Caco-2 (cell line): ENCODE measurements around the gene GOLGA8J. TPM values are rescaled to one million over a fixed set of nuclear protein-coding genes. Genes with fewer than 3 reads are reported as not detected.
"Not testable (repeated sequence)": the region's sequence is repeated elsewhere in the genome, so short reads cannot be mapped to it uniquely, and the experiment has no call there.

Source experiments
- Bru-seq: library from RNA; stranded (reverse); fragments of 400-500 nt; gene quantifications from one replicate; lab custom pipeline; 2021; lab: Mats Ljungman, UMichigan
- BruChase-seq, 2 experiments: library from RNA; stranded (reverse); fragments of 400-500 nt; gene quantifications; one replicate each; lab custom pipeline; 2021; lab: Mats Ljungman, UMichigan
- BruUV-seq: library from RNA; stranded (reverse); fragments of 400-500 nt; replicated peaks from 2 replicates; lab custom pipeline; 2021; lab: Mats Ljungman, UMichigan
- CTCF ChIA-PET: fragments of 300-600 bp; sonication (Branson Sonifier 250); formaldehyde crosslinking; loops from one replicate; lab custom pipeline; 2022; ENCODE audit warnings: antibody characterized with exemption; lab: Charles Lee
- POLR2A ChIA-PET: fragments of 300-600 bp; sonication (Branson Sonifier 250); formaldehyde crosslinking; loops from one replicate; lab custom pipeline; 2022; ENCODE audit warnings: antibody characterized with exemption; lab: Charles Lee
- DNase-seq, 2 experiments: peaks; one replicate each; pipeline versions ENCODE4 v3.0.0 to v3.0.0-alpha.2; 2020 to 2022
- H3K27me3 ChIP-seq: replicated peaks from 2 replicates; pipeline ENCODE4 v1.6.0; 2011; ENCODE audit warnings: low read length; ENCODE audit not compliant: control insufficient read depth, insufficient read depth
- H3K36me3 ChIP-seq: 2 replicates; pipeline ENCODE4 v1.5.1; 2011; ENCODE audit warnings: low read length; ENCODE audit not compliant: control insufficient read depth, insufficient read depth
- H3K4me1 ChIP-seq: fragments of 250-450 bp; sonication (Bioruptor Pico); 2 replicates; pipeline ENCODE4 v1.5.1; 2020; ENCODE audit warnings: mild to moderate bottlenecking
- H3K4me3 ChIP-seq: 2 replicates; pipeline ENCODE4 v1.5.1; 2011; ENCODE audit warnings: low read depth, mild to moderate bottlenecking, control low read depth, low read length
- H3K9me3 ChIP-seq: fragments of 250-450 bp; sonication (Bioruptor Pico); 2 replicates; pipeline ENCODE4 v1.5.1; 2020; ENCODE audit warnings: mild to moderate bottlenecking, moderate library complexity
- H3K27ac Mint-ChIP-seq: one replicate; pipeline ENCODE4 v1.8.0; 2022; ENCODE audit warnings: mixed read lengths; ENCODE audit not compliant: unreplicated experiment
- H3K27me3 Mint-ChIP-seq: one replicate; pipeline ENCODE4 v1.8.0; 2022; ENCODE audit warnings: mixed read lengths; ENCODE audit not compliant: insufficient read depth, unreplicated experiment
- H3K36me3 Mint-ChIP-seq: one replicate; pipeline ENCODE4 v1.8.0; 2022; ENCODE audit warnings: mild to moderate bottlenecking, mixed read lengths; ENCODE audit not compliant: insufficient read depth, unreplicated experiment
- H3K4me1 Mint-ChIP-seq: one replicate; pipeline ENCODE4 v1.8.0; 2022; ENCODE audit warnings: low read depth, mixed read lengths; ENCODE audit not compliant: unreplicated experiment
- H3K4me3 Mint-ChIP-seq: one replicate; pipeline ENCODE4 v1.8.0; 2022; ENCODE audit warnings: mild to moderate bottlenecking, moderate library complexity, mixed read lengths; ENCODE audit not compliant: unreplicated experiment
- H3K9me3 Mint-ChIP-seq: one replicate; pipeline ENCODE4 v1.8.0; 2022; ENCODE audit warnings: mixed read lengths; ENCODE audit not compliant: unreplicated experiment
- intact Hi-C: fragments of 100-400 bp; cut with micrococcal nuclease; formaldehyde crosslinking; loops from one replicate; pipeline ENCODE4 v1.10.0; 2022; ENCODE audit not compliant: unreplicated experiment
- long read RNA-seq: library from polyadenylated mRNA; stranded (forward); transcript quantifications from one replicate; pipeline ENCODE4 v2.0.0, GENCODE V29; 2022
- total RNA-seq: library from RNA; stranded (reverse); gene quantifications from 2 replicates; pipeline ENCODE4 v1.2.3, GENCODE V29; 2022
- TF ChIP-seq, protein P1 (sequence below), 2 experiments: fragments of 200-600 bp in 1 of 2; IDR thresholded peaks; 1 replicate in 1 of 2; 2 replicates in 1 of 2; pipeline versions ENCODE4 v1.5.1 to v1.8.0; 2011 to 2022; ENCODE audit warnings: antibody characterized with exemption in 1 of 2, control low read depth in 1 of 2, inconsistent platforms in 1 of 2, low read depth in 1 of 2, low read length in 1 of 2, mild to moderate bottlenecking in 1 of 2, moderate library complexity in 1 of 2; ENCODE audit not compliant: insufficient read depth in 1 of 2, severe bottlenecking in 1 of 2, unreplicated experiment in 1 of 2

Gene GOLGA8J, protein sequence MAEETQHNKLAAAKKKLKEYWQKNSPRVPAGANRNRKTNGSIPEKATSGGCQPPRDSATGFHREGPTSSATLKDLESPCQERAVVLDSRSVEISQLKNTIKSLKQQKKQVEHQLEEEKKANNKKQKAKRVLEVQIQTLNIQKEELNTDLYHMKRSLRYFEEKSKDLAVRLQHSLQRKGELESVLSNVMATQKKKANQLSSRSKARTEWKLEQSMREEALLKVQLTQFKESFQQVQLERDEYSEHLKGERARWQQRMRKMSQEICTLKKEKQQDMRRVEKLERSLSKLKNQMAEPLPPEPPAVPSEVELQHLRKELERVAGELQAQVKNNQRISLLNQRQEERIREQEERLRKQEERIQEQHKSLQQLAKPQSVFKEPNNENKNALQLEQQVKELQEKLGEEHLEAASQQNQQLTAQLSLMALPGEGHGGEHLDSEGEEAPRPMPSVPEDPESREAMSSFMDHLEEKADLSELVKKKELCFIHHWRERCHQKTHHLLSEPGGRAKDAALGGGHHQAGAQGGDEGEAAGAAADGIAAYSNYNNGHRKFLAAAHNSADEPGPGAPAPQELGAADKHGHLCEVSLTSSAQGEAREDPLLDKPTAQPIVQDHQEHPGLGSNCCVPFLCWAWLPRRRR
- total RNA-seq (not detected in 2 replicates), Bru-seq, nascent RNA (not detected), BruChase-seq, experiment 1, labeled RNA remaining after a 2-hour chase (percentile 10 among the genes with signal in this experiment), BruChase-seq, experiment 2, labeled RNA remaining after a 6-hour chase (percentile 8 among the genes with signal in this experiment)
- long read RNA-seq: 0 reads

DNA sequence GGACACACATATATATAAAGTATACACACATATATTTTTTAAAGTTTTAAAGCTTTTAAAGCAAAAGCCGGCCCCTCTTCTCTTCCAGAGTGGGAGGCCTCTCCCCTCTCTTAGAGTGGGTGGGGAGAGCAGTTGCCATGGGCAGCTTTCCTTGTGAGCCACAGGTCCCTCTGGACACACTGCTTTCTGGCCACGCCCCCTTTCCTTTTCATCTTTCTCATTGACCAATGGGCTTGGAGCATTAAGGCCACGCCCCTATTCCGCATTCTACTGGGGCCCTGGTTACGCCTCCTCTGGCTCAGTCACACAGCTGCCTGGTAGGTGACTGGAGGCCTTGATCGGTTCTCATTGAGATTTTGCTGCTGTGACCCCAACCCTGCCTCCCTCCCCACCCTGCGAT is at the start of gene GOLGA8J:
TSS of gene GOLGA8J (plus strand) at position 301 of the 400 bp plus-strand sequence. CDS start at position 399, 98 bp downstream.
- DNase-seq, H3K27me3 ChIP-seq, H3K27ac Mint-ChIP-seq, H3K9me3 ChIP-seq, H3K9me3 Mint-ChIP-seq, H3K4me1 ChIP-seq, H3K4me1 Mint-ChIP-seq, intact Hi-C loops, H3K27me3 Mint-ChIP-seq, H3K36me3 ChIP-seq, H3K4me3 Mint-ChIP-seq, CTCF ChIA-PET, H3K4me3 ChIP-seq, POLR2A ChIA-PET, BruUV-seq, H3K36me3 Mint-ChIP-seq: not testable (repeated sequence)

DNA sequence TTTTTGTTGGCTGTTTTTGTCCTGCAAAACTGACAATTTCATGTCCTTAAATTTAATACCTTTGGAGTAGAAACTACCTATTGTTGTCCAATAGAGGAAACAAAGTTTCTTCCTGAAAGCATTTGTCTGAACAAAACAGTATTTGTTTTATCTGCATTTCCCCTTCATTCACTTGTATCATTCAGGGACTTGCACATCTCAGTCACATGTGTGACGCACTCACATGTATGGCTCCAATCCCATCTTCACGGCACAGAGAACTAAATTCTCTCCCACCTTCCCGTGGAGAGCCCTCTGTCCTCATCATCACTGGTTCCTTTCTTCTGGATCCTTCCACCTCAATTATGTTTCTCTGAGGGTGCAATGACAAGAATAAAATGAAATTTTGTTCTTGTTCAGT is 49.5 kb upstream of the GOLGA8J start:
- intact Hi-C loops: no loop called here
- Mint-ChIP-seq H3K27ac (no peak overlapping the region), H3K27me3 (peaks cover 12% of the 10 kb centered on the region), H3K9me3 (no peaks in the 10 kb centered on the region), H3K36me3 (no peaks in the 10 kb centered on the region), H3K4me1 (no peaks in the 10 kb centered on the region), H3K4me3 (no peak overlapping the region)
- DNase-seq: no peak
- ChIA-PET POLR2A (no interaction called here), CTCF (no interaction called here)
- no peaks in the 10 kb centered on the region for H3K4me1 ChIP-seq
- BruUV-seq: no TSS peak
- H3K9me3 ChIP-seq: no peaks in the 10 kb centered on the region
- no peak overlapping the region for H3K4me3 ChIP-seq
- H3K27me3 ChIP-seq: no peaks in the 10 kb centered on the region
- H3K36me3 ChIP-seq: no peaks in the 10 kb centered on the region
- TF ChIP-seq, protein P1, sequence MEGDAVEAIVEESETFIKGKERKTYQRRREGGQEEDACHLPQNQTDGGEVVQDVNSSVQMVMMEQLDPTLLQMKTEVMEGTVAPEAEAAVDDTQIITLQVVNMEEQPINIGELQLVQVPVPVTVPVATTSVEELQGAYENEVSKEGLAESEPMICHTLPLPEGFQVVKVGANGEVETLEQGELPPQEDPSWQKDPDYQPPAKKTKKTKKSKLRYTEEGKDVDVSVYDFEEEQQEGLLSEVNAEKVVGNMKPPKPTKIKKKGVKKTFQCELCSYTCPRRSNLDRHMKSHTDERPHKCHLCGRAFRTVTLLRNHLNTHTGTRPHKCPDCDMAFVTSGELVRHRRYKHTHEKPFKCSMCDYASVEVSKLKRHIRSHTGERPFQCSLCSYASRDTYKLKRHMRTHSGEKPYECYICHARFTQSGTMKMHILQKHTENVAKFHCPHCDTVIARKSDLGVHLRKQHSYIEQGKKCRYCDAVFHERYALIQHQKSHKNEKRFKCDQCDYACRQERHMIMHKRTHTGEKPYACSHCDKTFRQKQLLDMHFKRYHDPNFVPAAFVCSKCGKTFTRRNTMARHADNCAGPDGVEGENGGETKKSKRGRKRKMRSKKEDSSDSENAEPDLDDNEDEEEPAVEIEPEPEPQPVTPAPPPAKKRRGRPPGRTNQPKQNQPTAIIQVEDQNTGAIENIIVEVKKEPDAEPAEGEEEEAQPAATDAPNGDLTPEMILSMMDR (IDR thresholded peaks at IDR 0.05; ENCODE audit: insufficient read depth in 1 of 2, low read depth in 1 of 2, low read length in 1 of 2, severe bottlenecking in 1 of 2, unreplicated experiment in 1 of 2): no peak

DNA sequence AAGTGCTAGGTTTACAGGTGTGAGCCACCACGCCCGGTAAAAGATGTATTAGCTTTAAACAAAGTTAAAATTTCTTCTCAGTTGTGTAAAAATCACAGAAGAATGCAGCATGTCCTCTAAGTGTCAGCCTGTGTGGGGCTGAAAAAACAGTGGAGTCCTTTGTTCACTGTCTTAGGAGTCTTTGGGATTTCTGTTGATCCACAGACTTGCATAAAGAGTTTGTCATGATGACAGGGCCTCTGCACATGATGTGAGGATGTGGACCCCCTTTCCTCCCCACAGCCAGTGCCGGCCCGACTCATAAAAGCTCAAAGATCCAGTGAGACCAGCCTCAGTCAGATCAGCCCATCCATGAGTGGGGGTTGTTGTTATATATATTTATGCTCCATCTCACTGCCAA is 49.0 kb upstream of the GOLGA8J start:
- no peaks in the 10 kb centered on the region for H3K9me3 ChIP-seq
- H3K27me3 Mint-ChIP-seq: peaks cover 14% of the 10 kb centered on the region
- no peaks in the 10 kb centered on the region for H3K9me3 Mint-ChIP-seq
- POLR2A ChIA-PET: no interaction called here
- H3K27me3 ChIP-seq: no peaks in the 10 kb centered on the region
- no peak for DNase-seq
- CTCF ChIA-PET: no interaction called here
- H3K36me3 Mint-ChIP-seq: no peaks in the 10 kb centered on the region
- BruUV-seq: no TSS peak
- TF ChIP-seq, protein P1 (IDR thresholded peaks at IDR 0.05; ENCODE audit: insufficient read depth in 1 of 2, low read depth in 1 of 2, low read length in 1 of 2, severe bottlenecking in 1 of 2, unreplicated experiment in 1 of 2): no peak
- intact Hi-C loops: no loop called here
- no peak overlapping the region for H3K4me3 Mint-ChIP-seq
- no peaks in the 10 kb centered on the region for H3K4me1 Mint-ChIP-seq
- no peak overlapping the region for H3K27ac Mint-ChIP-seq
- no peak overlapping the region for H3K4me3 ChIP-seq
- H3K4me1 ChIP-seq: no peaks in the 10 kb centered on the region
- no peaks in the 10 kb centered on the region for H3K36me3 ChIP-seq
